A673 (cell line): ENCODE results near the gene SPESP1.

Experiments used
- CTCF ChIP-seq: fragments of 300-800, 200-600 bp; sonication (generic); conservative IDR thresholded peaks from 2 replicates; pipeline ENCODE4 v1.5.1; 2017; ENCODE audit warnings: low read depth, mild to moderate bottlenecking, antibody characterized with exemption, low read length, moderate library complexity, mixed read lengths
- EZH2 ChIP-seq: fragments of 200-600 bp; sonication (generic); IDR thresholded peaks from 2 replicates; pipeline ENCODE4 v1.6.1; 2017; ENCODE audit warnings: borderline replicate concordance, low read depth, mild to moderate bottlenecking, mixed read lengths, antibody characterized with exemption, low read length; ENCODE audit not compliant: poor library complexity, severe bottlenecking

GRCh38 chr15:68939501-68939900, 9.2 kb downstream of the SPESP1 start:
- no peak for TF ChIP-seq CTCF
- TF ChIP-seq EZH2, result no peak
